GM12875 (cell line): Measurements from ENCODE around the gene DBP.

Experiments
- H3K4me3 ChIP-seq: one replicate; pipeline ENCODE4 v1.5.1; 2011; ENCODE audit warnings: low read depth, low read length, control low read depth
- CTCF ChIP-seq: IDR thresholded peaks from 2 replicates; pipeline ENCODE4 v1.5.1; 2011; ENCODE audit warnings: low read depth, mild to moderate bottlenecking, control low read depth, inconsistent platforms, low read length, moderate library complexity, borderline replicate concordance; ENCODE audit not compliant: insufficient read depth

The DBP gene

GRCh38 chr19:48630296-48631063 lies 6.7 kb downstream of the DBP start:
- H3K4me3 ChIP-seq = no peak overlapping the region
- TF ChIP-seq CTCF = no peak

GRCh38 chr19:48629599-48630295 lies 7.4 kb downstream of the DBP start:
- no peak overlapping the region for H3K4me3 ChIP-seq
- no peak for TF ChIP-seq CTCF

DNA sequence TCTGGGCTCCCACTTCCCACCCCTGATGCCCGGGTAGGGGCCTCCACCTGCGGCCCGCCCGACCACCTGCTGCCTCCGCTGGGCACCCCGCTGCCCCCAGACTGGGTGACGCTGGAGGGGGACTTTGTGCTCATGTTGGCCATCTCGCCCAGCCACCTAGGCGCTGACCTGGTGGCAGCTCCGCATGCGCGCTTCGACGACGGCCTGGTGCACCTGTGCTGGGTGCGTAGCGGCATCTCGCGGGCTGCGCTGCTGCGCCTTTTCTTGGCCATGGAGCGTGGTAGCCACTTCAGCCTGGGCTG lies 7.9 kb downstream of the DBP start:
- no peak overlapping the region for H3K4me3 ChIP-seq
- no peak for TF ChIP-seq CTCF

DNA sequence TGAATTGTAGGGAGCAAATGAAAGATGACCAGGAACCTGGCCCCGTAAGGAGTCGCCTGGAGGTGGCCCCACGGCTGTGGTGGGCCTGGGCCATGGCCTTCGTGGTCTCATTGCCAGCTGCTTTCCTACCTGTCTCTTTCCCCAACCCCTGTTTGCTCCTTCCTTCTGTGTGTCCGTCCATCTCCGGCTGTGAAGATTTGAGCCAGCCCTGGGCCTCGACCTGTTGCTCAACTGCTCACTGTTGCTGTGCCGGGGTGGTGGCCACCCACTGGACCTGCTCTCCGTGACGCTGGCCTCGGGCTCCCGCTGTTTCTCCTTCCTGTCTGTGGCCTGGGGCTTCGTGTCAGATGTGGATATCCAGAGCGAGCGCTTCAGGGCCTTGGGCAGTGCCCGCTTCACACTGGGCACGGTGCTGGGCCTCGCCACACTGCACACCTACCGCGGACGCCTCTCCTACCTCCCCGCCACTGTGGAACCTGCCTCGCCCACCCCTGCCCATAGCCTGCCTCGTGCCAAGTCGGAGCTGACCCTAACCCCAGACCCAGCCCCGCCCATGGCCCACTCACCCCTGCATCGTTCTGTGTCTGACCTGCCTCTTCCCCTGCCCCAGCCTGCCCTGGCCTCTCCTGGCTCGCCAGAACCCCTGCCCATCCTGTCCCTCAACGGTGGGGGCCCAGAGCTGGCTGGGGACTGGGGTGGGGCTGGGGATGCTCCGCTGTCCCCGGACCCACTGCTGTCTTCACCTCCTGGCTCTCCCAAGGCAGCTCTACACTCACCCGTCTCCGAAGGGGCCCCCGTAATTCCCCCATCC lies 8.5 kb downstream of the DBP start:
- no peak overlapping the region for H3K4me3 ChIP-seq
- no peak for TF ChIP-seq CTCF

- no peak overlapping the region for H3K4me3 ChIP-seq
- no peak for TF ChIP-seq CTCF
These were observed 9.3 kb downstream of the DBP start for GRCh38 chr19:48627865-48628314.

GRCh38 chr19:48627201-48627864 lies 9.8 kb downstream of the DBP start:
- no peak for TF ChIP-seq CTCF
- no peak overlapping the region for H3K4me3 ChIP-seq
